Fibroblast of peridontal ligament (primary cell): ENCODE measurements around the gene TFIP11.

Experiments used
- DNase-seq: peaks from one replicate; pipeline ENCODE4 v3.0.0-alpha.2; 2010; ENCODE audit errors: extremely low read depth

Gene TFIP11

GRCh38 chr22:26512149-26512793 is at the start of gene TFIP11:
Gene TFIP11, minus strand, starts transcription at chr22:26512473. Its CDS starts 2,201 bp downstream, at chr22:26510272.
- DNase-seq, result peak; percentile 87

- DNase-seq, result no peak
These were observed 49.6 kb upstream of the TFIP11 start for GRCh38 chr22:26561756-26562417.

GRCh38 chr22:26559961-26560575 is 47.8 kb upstream of the TFIP11 start:
- DNase-seq, result no peak

- DNase-seq, result peak; percentile 63
These were observed 46.1 kb upstream of the TFIP11 start for GRCh38 chr22:26558248-26558895.

- no peak for DNase-seq
These were observed 44.6 kb upstream of the TFIP11 start for GRCh38 chr22:26556904-26557303.

GRCh38 chr22:26555478-26555877 is 43.2 kb upstream of the TFIP11 start:
- DNase-seq, result no peak

GRCh38 chr22:26554956-26555355 is 42.7 kb upstream of the TFIP11 start:
- no peak for DNase-seq

- peak; percentile 86 for DNase-seq
These were observed 40.9 kb upstream of the TFIP11 start for GRCh38 chr22:26553056-26553752.

- DNase-seq, result peak; percentile 86
These were observed 40.2 kb upstream of the TFIP11 start for GRCh38 chr22:26552466-26552865.

- DNase-seq, result no peak
These were observed 39.3 kb upstream of the TFIP11 start for GRCh38 chr22:26551568-26551967.

GRCh38 chr22:26550498-26551033 is 38.3 kb upstream of the TFIP11 start:
- peak; percentile 90 for DNase-seq

- DNase-seq, result no peak
These were observed 37.7 kb upstream of the TFIP11 start for GRCh38 chr22:26549902-26550497.

GRCh38 chr22:26548984-26549383 is 36.7 kb upstream of the TFIP11 start:
- no peak for DNase-seq

- DNase-seq, result no peak
These were observed 36.0 kb upstream of the TFIP11 start for GRCh38 chr22:26548303-26548702.

- no peak for DNase-seq
These were observed 35.6 kb upstream of the TFIP11 start for GRCh38 chr22:26547837-26548236.

GRCh38 chr22:26547426-26547825 is 35.2 kb upstream of the TFIP11 start:
- DNase-seq, result no peak

GRCh38 chr22:26546282-26546681 is 34.0 kb upstream of the TFIP11 start:
- no peak for DNase-seq

- no peak for DNase-seq
These were observed 33.6 kb upstream of the TFIP11 start for GRCh38 chr22:26545827-26546226.

GRCh38 chr22:26545385-26545784 is 33.1 kb upstream of the TFIP11 start:
- no peak for DNase-seq

GRCh38 chr22:26544489-26544888 is 32.2 kb upstream of the TFIP11 start:
- no peak for DNase-seq

GRCh38 chr22:26542831-26543230 is 30.6 kb upstream of the TFIP11 start:
- DNase-seq, result no peak
